HEK293 (cell line): Measurements from ENCODE around the gene BICRAL.

Experiments
- BCL11B ChIP-seq: fragments of 450-650 bp; formaldehyde crosslinking; IDR thresholded peaks from 2 replicates; pipeline ENCODE4 v1.5.1; 2016; ENCODE audit warnings: low read depth, missing biosample characterization, missing genetic modification characterization
- GLIS1 ChIP-seq: fragments of 450-650 bp; formaldehyde crosslinking; IDR thresholded peaks from 2 replicates; pipeline ENCODE4 v1.5.1; 2016; ENCODE audit warnings: missing biosample characterization, missing genetic modification characterization
- KLF10 ChIP-seq: fragments of 450-650 bp; IDR thresholded peaks from 2 replicates; pipeline ENCODE4 v1.5.1; 2018; ENCODE audit warnings: missing biosample characterization, mild to moderate bottlenecking, missing genetic modification characterization
- KLF7 ChIP-seq: fragments of 450-650 bp; formaldehyde crosslinking; IDR thresholded peaks from 2 replicates; pipeline ENCODE4 v1.5.1; 2016; ENCODE audit warnings: missing biosample characterization, missing genetic modification characterization, borderline replicate concordance
- KLF8 ChIP-seq: fragments of 450-650 bp; formaldehyde crosslinking; IDR thresholded peaks from 2 replicates; pipeline ENCODE4 v1.5.1; 2016; ENCODE audit warnings: missing biosample characterization, missing genetic modification characterization
- KLF9 ChIP-seq: fragments of 450-650 bp; formaldehyde crosslinking; IDR thresholded peaks from 2 replicates; pipeline ENCODE4 v1.5.1; 2016; ENCODE audit warnings: missing biosample characterization, missing genetic modification characterization, low read depth
- SCRT1 ChIP-seq: fragments of 450-650 bp; formaldehyde crosslinking; IDR thresholded peaks from 2 replicates; pipeline ENCODE4 v1.5.1; 2016; ENCODE audit warnings: missing biosample characterization, missing genetic modification characterization, borderline replicate concordance
- YY2 ChIP-seq: fragments of 450-650 bp; formaldehyde crosslinking; IDR thresholded peaks from 2 replicates; pipeline ENCODE4 v1.5.1; 2016; ENCODE audit warnings: missing biosample characterization, missing genetic modification characterization
- ZBTB21 ChIP-seq: fragments of 450-650 bp; formaldehyde crosslinking; IDR thresholded peaks from 2 replicates; pipeline ENCODE4 v1.5.1; 2017; ENCODE audit warnings: missing biosample characterization, missing genetic modification characterization
- ZBTB6 ChIP-seq: fragments of 450-650 bp; formaldehyde crosslinking; IDR thresholded peaks from 2 replicates; pipeline ENCODE4 v1.5.1; 2017; ENCODE audit warnings: missing biosample characterization, missing genetic modification characterization
- ZFP69B ChIP-seq: fragments of 450-650 bp; formaldehyde crosslinking; IDR thresholded peaks from 2 replicates; pipeline ENCODE4 v1.5.1; 2016; ENCODE audit warnings: missing biosample characterization, missing genetic modification characterization
- ZNF157 ChIP-seq: fragments of 450-650 bp; formaldehyde crosslinking; IDR thresholded peaks from 2 replicates; pipeline ENCODE4 v1.5.1; 2016; ENCODE audit warnings: missing biosample characterization, missing genetic modification characterization
- ZNF274 ChIP-seq, 2 experiments: fragments of 200-500 bp in 1 of 2; fragments of 450-650 bp in 1 of 2; sonication (Bioruptor generic) in 1 of 2; formaldehyde crosslinking in 1 of 2; IDR thresholded peaks; 2 replicates each; pipeline versions ENCODE4 v1.5.1 to v1.6.1; 2014 to 2016; ENCODE audit warnings: borderline replicate concordance in 1 of 2, inconsistent platforms in 1 of 2, low read length in 1 of 2, missing biosample characterization in 1 of 2, missing genetic modification characterization in 1 of 2
- ZNF311 ChIP-seq: fragments of 450-650 bp; formaldehyde crosslinking; IDR thresholded peaks from 2 replicates; pipeline ENCODE4 v1.5.1; 2017; ENCODE audit warnings: missing biosample characterization, missing genetic modification characterization, borderline replicate concordance
- ZNF37A ChIP-seq: fragments of 450-650 bp; IDR thresholded peaks from 2 replicates; pipeline ENCODE4 v1.5.1; 2018; ENCODE audit warnings: missing biosample characterization, missing genetic modification characterization
- ZNF488 ChIP-seq: fragments of 450-650 bp; formaldehyde crosslinking; IDR thresholded peaks from 2 replicates; pipeline ENCODE4 v1.5.1; 2016; ENCODE audit warnings: missing biosample characterization, missing genetic modification characterization
- ZNF610 ChIP-seq: fragments of 450-650 bp; formaldehyde crosslinking; IDR thresholded peaks from 2 replicates; pipeline ENCODE4 v1.5.1; 2016; ENCODE audit warnings: missing biosample characterization, missing genetic modification characterization, borderline replicate concordance
- ZSCAN5A ChIP-seq: fragments of 450-650 bp; formaldehyde crosslinking; IDR thresholded peaks from 2 replicates; pipeline ENCODE4 v1.5.1; 2016; ENCODE audit warnings: missing biosample characterization, missing genetic modification characterization
- TF ChIP-seq, protein P1 (sequence below): fragments of 450-650 bp; formaldehyde crosslinking; IDR thresholded peaks from 2 replicates; pipeline ENCODE4 v1.5.1; 2016; ENCODE audit warnings: missing biosample characterization, missing genetic modification characterization
- TF ChIP-seq, protein P2 (sequence below): fragments of 450-650 bp; formaldehyde crosslinking; IDR thresholded peaks from 2 replicates; pipeline ENCODE4 v1.5.1; 2016; ENCODE audit warnings: missing biosample characterization, missing genetic modification characterization
- TF ChIP-seq, protein P3 (sequence below): fragments of 450-650 bp; formaldehyde crosslinking; IDR thresholded peaks from 2 replicates; pipeline ENCODE4 v1.5.1; 2016; ENCODE audit warnings: missing biosample characterization, missing genetic modification characterization
- TF ChIP-seq, protein P4 (sequence below): fragments of 450-650 bp; formaldehyde crosslinking; IDR thresholded peaks from 2 replicates; pipeline ENCODE4 v1.5.1; 2016; ENCODE audit warnings: missing biosample characterization, missing genetic modification characterization, borderline replicate concordance
- TF ChIP-seq, protein P5 (sequence below): fragments of 450-650 bp; formaldehyde crosslinking; IDR thresholded peaks from 2 replicates; pipeline ENCODE4 v1.5.1; 2016; ENCODE audit warnings: missing biosample characterization, missing genetic modification characterization

BICRAL gene

DNA sequence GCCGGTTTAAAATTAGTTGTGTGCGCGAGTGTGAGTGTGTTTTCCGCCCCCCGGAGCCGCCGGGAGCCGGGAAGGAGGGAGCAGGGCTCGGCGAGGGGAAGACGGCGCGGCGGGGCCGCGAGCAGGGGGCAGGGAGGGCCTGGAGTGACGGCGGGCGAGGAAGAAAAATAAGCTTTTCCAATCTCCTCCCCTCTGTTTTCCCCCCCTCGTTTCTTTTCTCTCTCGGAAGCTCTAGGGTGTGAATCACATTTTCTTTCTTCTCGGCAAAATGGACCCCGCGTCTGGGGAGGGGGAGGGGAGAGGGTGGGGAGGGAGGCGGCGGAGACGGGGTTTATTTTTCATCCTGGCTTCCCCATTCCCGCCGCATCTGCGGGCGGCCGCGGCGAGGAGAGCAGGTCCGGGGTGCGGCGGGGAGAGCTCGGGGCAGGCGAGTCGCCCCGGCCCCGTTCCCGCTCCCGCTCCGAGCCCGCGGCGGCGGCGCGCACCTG, 881 bp downstream of the BICRAL start (continued):
- TF ChIP-seq ZBTB21 (tag by site-specific recombination) (no peak), ZNF37A (tag by site-specific recombination) (no peak), ZNF157 (tag by site-specific recombination) (no peak), KLF8 (peak; percentile 65; the same call in 1 of the 2 replicates), KLF7 (tag by site-specific recombination) (0 out of 2 replicates have a peak, but pooled peaks have one; percentile 33), SCRT1 (tag by site-specific recombination) (no peak), ZNF610 (tag by site-specific recombination) (no peak), KLF9 (tag by site-specific recombination) (peak; percentile 57), ZBTB6 (peak; percentile 58), KLF10 (tag by site-specific recombination) (no peak), ZFP69B (no peak), ZNF488 (tag by site-specific recombination) (no peak), ZSCAN5A (tag by site-specific recombination) (no peak), YY2 (no peak), GLIS1 (peak; percentile 80), BCL11B (tag by site-specific recombination) (no peak), ZNF274 (IDR thresholded peaks at IDR 0.05; ENCODE audit: low read length) (no peak), ZNF274 (tag by site-specific recombination; IDR thresholded peaks at IDR 0.05; ENCODE audit: borderline replicate concordance) (no peak), ZNF311 (tag by site-specific recombination) (no peak)
- TF ChIP-seq, protein P1, sequence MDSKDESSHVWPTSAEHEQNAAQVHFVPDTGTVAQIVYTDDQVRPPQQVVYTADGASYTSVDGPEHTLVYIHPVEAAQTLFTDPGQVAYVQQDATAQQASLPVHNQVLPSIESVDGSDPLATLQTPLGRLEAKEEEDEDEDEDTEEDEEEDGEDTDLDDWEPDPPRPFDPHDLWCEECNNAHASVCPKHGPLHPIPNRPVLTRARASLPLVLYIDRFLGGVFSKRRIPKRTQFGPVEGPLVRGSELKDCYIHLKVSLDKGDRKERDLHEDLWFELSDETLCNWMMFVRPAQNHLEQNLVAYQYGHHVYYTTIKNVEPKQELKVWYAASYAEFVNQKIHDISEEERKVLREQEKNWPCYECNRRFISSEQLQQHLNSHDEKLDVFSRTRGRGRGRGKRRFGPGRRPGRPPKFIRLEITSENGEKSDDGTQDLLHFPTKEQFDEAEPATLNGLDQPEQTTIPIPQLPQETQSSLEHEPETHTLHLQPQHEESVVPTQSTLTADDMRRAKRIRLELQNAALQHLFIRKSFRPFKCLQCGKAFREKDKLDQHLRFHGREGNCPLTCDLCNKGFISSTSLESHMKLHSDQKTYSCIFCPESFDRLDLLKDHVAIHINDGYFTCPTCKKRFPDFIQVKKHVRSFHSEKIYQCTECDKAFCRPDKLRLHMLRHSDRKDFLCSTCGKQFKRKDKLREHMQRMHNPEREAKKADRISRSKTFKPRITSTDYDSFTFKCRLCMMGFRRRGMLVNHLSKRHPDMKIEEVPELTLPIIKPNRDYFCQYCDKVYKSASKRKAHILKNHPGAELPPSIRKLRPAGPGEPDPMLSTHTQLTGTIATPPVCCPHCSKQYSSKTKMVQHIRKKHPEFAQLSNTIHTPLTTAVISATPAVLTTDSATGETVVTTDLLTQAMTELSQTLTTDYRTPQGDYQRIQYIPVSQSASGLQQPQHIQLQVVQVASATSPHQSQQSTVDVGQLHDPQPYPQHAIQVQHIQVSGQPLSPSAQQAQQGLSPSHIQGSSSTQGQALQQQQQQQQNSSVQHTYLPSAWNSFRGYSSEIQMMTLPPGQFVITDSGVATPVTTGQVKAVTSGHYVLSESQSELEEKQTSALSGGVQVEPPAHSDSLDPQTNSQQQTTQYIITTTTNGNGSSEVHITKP (tag by site-specific recombination), result peak; percentile 78
- TF ChIP-seq, protein P2, sequence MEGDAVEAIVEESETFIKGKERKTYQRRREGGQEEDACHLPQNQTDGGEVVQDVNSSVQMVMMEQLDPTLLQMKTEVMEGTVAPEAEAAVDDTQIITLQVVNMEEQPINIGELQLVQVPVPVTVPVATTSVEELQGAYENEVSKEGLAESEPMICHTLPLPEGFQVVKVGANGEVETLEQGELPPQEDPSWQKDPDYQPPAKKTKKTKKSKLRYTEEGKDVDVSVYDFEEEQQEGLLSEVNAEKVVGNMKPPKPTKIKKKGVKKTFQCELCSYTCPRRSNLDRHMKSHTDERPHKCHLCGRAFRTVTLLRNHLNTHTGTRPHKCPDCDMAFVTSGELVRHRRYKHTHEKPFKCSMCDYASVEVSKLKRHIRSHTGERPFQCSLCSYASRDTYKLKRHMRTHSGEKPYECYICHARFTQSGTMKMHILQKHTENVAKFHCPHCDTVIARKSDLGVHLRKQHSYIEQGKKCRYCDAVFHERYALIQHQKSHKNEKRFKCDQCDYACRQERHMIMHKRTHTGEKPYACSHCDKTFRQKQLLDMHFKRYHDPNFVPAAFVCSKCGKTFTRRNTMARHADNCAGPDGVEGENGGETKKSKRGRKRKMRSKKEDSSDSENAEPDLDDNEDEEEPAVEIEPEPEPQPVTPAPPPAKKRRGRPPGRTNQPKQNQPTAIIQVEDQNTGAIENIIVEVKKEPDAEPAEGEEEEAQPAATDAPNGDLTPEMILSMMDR (tag by site-specific recombination), result no peak
- TF ChIP-seq, protein P3, sequence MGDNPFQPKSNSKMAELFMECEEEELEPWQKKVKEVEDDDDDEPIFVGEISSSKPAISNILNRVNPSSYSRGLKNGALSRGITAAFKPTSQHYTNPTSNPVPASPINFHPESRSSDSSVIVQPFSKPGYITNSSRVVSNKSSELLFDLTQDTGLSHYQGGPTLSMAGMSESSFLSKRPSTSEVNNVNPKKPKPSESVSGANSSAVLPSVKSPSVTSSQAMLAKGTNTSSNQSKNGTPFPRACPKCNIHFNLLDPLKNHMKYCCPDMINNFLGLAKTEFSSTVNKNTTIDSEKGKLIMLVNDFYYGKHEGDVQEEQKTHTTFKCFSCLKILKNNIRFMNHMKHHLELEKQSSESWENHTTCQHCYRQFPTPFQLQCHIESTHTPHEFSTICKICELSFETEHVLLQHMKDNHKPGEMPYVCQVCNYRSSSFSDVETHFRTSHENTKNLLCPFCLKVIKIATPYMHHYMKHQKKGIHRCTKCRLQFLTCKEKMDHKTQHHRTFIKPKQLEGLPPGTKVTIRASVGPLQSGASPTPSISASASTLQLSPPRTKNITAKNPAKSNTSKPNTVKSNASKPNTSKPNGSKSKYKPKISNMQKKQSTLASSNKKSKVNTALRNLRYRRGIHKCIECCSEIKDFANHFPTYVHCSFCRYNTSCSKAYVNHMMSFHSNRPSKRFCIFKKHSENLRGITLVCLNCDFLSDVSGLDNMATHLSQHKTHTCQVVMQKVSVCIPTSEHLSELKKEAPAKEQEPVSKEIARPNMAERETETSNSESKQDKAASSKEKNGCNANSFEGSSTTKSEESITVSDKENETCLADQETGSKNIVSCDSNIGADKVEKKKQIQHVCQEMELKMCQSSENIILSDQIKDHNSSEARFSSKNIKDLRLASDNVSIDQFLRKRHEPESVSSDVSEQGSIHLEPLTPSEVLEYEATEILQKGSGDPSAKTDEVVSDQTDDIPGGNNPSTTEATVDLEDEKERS (tag by site-specific recombination), result no peak
- TF ChIP-seq, protein P4, sequence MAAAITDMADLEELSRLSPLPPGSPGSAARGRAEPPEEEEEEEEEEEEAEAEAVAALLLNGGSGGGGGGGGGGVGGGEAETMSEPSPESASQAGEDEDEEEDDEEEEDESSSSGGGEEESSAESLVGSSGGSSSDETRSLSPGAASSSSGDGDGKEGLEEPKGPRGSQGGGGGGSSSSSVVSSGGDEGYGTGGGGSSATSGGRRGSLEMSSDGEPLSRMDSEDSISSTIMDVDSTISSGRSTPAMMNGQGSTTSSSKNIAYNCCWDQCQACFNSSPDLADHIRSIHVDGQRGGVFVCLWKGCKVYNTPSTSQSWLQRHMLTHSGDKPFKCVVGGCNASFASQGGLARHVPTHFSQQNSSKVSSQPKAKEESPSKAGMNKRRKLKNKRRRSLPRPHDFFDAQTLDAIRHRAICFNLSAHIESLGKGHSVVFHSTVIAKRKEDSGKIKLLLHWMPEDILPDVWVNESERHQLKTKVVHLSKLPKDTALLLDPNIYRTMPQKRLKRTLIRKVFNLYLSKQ (tag by site-specific recombination), result no peak
- TF ChIP-seq, protein P5, sequence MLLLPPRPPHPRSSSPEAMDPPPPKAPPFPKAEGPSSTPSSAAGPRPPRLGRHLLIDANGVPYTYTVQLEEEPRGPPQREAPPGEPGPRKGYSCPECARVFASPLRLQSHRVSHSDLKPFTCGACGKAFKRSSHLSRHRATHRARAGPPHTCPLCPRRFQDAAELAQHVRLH (tag by site-specific recombination), result no peak
